K562 (cell line): ENCODE measurements around the gene TTN. TPM values are rescaled to one million over a fixed set of nuclear protein-coding genes. Genes with fewer than 3 reads are reported as not detected.

Experiments
- CBX2 ChIP-seq: fragments of 200-600 bp; sonication (generic); IDR thresholded peaks from one replicate; pipeline ENCODE4 v1.6.1; 2012; ENCODE audit warnings: mild to moderate bottlenecking, low read length, inconsistent platforms; ENCODE audit not compliant: insufficient read depth, poor library complexity, severe bottlenecking
- ETS2 ChIP-seq: IDR thresholded peaks from 2 replicates; pipeline ENCODE4 v1.6.1; 2016; ENCODE audit warnings: borderline replicate concordance, missing genetic modification characterization, mild to moderate bottlenecking, moderate library complexity, missing compliant biosample characterization; ENCODE audit not compliant: poor library complexity, severe bottlenecking
- GABPB2 ChIP-seq: fragments of 250-450 bp; sonication (Bioruptor Pico); conservative IDR thresholded peaks from 2 replicates; pipeline ENCODE4 v1.5.1; 2021; ENCODE audit warnings: mild to moderate bottlenecking
- KDM1A ChIP-seq, 2 experiments: fragments of 450-650 bp; IDR thresholded peaks; 2 replicates each; pipeline ENCODE4 v1.6.1; 2016; ENCODE audit warnings: mild to moderate bottlenecking in 2 of 2
- LARP7 ChIP-seq: fragments of 450-650 bp; IDR thresholded peaks from 2 replicates; pipeline ENCODE4 v1.6.1; 2016
- MEF2A ChIP-seq: IDR thresholded peaks from 2 replicates; pipeline ENCODE4 v1.6.1; 2011; ENCODE audit warnings: low read depth, mild to moderate bottlenecking, low read length, moderate library complexity; ENCODE audit not compliant: control insufficient read depth
- MEF2D ChIP-seq: conservative IDR thresholded peaks from 2 replicates; pipeline ENCODE4 v1.6.1; 2016; ENCODE audit warnings: low read depth, missing genetic modification characterization, missing compliant biosample characterization
- NR2F6 ChIP-seq: fragments of 450-650 bp; formaldehyde crosslinking; IDR thresholded peaks from 2 replicates; pipeline ENCODE4 v1.4.0; 2020; ENCODE audit warnings: mild to moderate bottlenecking
- PHTF2 ChIP-seq: fragments of 250-450 bp; sonication (Bioruptor Pico); IDR thresholded peaks from 2 replicates; pipeline ENCODE4 v1.5.0; 2021; ENCODE audit warnings: mild to moderate bottlenecking
- RBM25 ChIP-seq: fragments of 200-400 bp; formaldehyde crosslinking; IDR thresholded peaks from 2 replicates; pipeline ENCODE4 v1.6.1; 2018; ENCODE audit warnings: low read length, low read depth, moderate library complexity; ENCODE audit not compliant: severe bottlenecking
- RCOR1 ChIP-seq, 2 experiments: IDR thresholded peaks; 2 replicates each; pipeline ENCODE4 v1.6.1; 2012; ENCODE audit warnings: low read depth in 2 of 2, low read length in 2 of 2, borderline replicate concordance in 1 of 2, improper control_type of control experiment in 1 of 2
- SRSF1 ChIP-seq: fragments of 200-400 bp; formaldehyde crosslinking; IDR thresholded peaks from 2 replicates; pipeline ENCODE4 v1.6.1; 2017; ENCODE audit warnings: mild to moderate bottlenecking, low read depth, low read length, moderate library complexity
- TAL1 ChIP-seq: fragments of 450-650 bp; IDR thresholded peaks from 2 replicates; pipeline ENCODE4 v1.6.1; 2016; ENCODE audit warnings: mild to moderate bottlenecking
- TFAM ChIP-seq: fragments of 250-450 bp; sonication (Bioruptor Pico); conservative IDR thresholded peaks from 2 replicates; pipeline ENCODE4 v1.5.0; 2021; ENCODE audit warnings: mild to moderate bottlenecking, moderate library complexity
- ZNF212 ChIP-seq: fragments of 450-650 bp; formaldehyde crosslinking; IDR thresholded peaks from 2 replicates; pipeline ENCODE4 v1.4.0; 2020; ENCODE audit warnings: mild to moderate bottlenecking
- ZNF551 ChIP-seq: fragments of 250-450 bp; sonication (Bioruptor Pico); IDR thresholded peaks from 2 replicates; pipeline ENCODE4 v1.5.0; 2021; ENCODE audit warnings: mild to moderate bottlenecking, moderate library complexity
- ZNF583 ChIP-seq: fragments of 250-450 bp; sonication (Bioruptor Pico); IDR thresholded peaks from 2 replicates; pipeline ENCODE4 v1.4.0; 2020
- ZSCAN32 ChIP-seq: fragments of 450-650 bp; formaldehyde crosslinking; IDR thresholded peaks from 2 replicates; pipeline ENCODE4 v1.4.0; 2020; ENCODE audit warnings: mild to moderate bottlenecking, moderate library complexity
- polyA plus RNA-seq, 8 experiments: library from polyadenylated mRNA; depleted of rRNA in 4 of 8; stranded (reverse) in 5 of 8; unstranded in 3 of 8; fragments of >200 nt; fragmentation: Nextera tagmentation in 2 of 8; fragmentation: Illumina TruSeq in 1 of 8; extraction: Ambion mirVana in 2 of 8; extraction: Trizol in 1 of 8; gene quantifications; 2 replicates each; pipeline versions ENCODE4 v1.2.1 to v1.2.3, GENCODE V29; 2011 to 2014; ENCODE audit warnings: inconsistent platforms in 1 of 8, missing spikeins in 1 of 8
- total RNA-seq, 7 experiments: library from RNA; depleted of rRNA in 6 of 7; stranded (reverse); fragments of >200 nt in 6 of 7; fragmentation: Illumina TruSeq in 2 of 7; extraction: Trizol in 2 of 7; gene quantifications; 2 replicates each; pipeline versions ENCODE4 v1.2.1 to v1.2.3, GENCODE V29; 2011 to 2021; ENCODE audit warnings: low replicate concordance in 1 of 7
- TF ChIP-seq, protein P1 (sequence below), 2 experiments: fragments of 450-650 bp in 1 of 2; sonication (generic) in 1 of 2; formaldehyde crosslinking in 1 of 2; IDR thresholded peaks in 1 of 2; conservative IDR thresholded peaks in 1 of 2; 2 replicates each; pipeline versions ENCODE4 v1.6.1 to v1.8.1; 2016 to 2023; ENCODE audit warnings: mild to moderate bottlenecking in 2 of 2, moderate library complexity in 2 of 2, inconsistent platforms in 1 of 2, missing genetic modification reagents in 1 of 2
- TF ChIP-seq, protein P2 (sequence below): sonication (generic); formaldehyde crosslinking; IDR thresholded peaks from 2 replicates; pipeline ENCODE4 v1.8.0; 2022; ENCODE audit warnings: missing genetic modification reagents, mild to moderate bottlenecking, moderate library complexity, borderline replicate concordance
- TF ChIP-seq, protein P3 (sequence below): fragments of 450-650 bp; IDR thresholded peaks from 2 replicates; pipeline ENCODE4 v1.6.1; 2016; ENCODE audit warnings: low read depth, mild to moderate bottlenecking, moderate library complexity

Gene TTN
- total and polyA plus RNA-seq, 9 of the 15 experiments (the other 6 are each of a cell fraction or from before 2014, with no cell fraction given), result under 0.01 to 0.20 (median 0.04) TPM; not detected in 1

DNA sequence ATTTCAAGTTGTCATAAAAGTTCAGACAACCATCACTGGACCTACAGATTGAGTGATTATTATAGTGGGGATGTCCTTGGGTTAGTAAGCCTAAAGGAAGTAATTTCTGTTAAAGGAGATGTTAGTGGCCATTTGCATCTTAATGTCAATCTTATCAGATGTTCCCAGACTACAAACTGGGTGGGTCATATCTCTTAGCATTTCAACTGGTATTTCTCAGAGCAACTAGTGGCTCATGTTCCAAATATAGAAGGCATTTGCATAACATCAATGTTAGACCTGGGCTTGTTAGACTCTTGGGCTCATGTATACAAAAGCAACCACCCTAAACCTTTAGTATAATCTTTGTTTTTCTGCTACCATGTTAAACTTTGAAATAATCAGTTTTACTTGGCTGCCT lies 309.1 kb downstream of the TTN start (continued):
- TF ChIP-seq, protein P1, sequence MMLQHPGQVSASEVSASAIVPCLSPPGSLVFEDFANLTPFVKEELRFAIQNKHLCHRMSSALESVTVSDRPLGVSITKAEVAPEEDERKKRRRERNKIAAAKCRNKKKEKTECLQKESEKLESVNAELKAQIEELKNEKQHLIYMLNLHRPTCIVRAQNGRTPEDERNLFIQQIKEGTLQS (IDR thresholded peaks at IDR 0.05), result peak; percentile 67
- TF ChIP-seq, protein P1 (CRISPR knock-in tag; conservative IDR thresholded peaks at IDR 0.05), result no peak
- no peak for TF ChIP-seq ETS2
- TF ChIP-seq, protein P2, sequence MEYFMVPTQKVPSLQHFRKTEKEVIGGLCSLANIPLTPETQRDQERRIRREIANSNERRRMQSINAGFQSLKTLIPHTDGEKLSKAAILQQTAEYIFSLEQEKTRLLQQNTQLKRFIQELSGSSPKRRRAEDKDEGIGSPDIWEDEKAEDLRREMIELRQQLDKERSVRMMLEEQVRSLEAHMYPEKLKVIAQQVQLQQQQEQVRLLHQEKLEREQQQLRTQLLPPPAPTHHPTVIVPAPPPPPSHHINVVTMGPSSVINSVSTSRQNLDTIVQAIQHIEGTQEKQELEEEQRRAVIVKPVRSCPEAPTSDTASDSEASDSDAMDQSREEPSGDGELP (CRISPR knock-in tag), result no peak
- no peak for TF ChIP-seq RBM25
- TF ChIP-seq TFAM (CRISPR knock-in tag), result no peak
- TF ChIP-seq NR2F6 (CRISPR knock-in tag), result no peak
- TF ChIP-seq MEF2A, result peak; percentile 99
- no peak for TF ChIP-seq LARP7
- no peak for TF ChIP-seq ZSCAN32
- TF ChIP-seq CBX2, result no peak
- TF ChIP-seq KDM1A (IDR thresholded peaks at IDR 0.05), result no peak
- no peak for TF ChIP-seq ZNF551 (CRISPR knock-in tag)
- TF ChIP-seq, protein P3, sequence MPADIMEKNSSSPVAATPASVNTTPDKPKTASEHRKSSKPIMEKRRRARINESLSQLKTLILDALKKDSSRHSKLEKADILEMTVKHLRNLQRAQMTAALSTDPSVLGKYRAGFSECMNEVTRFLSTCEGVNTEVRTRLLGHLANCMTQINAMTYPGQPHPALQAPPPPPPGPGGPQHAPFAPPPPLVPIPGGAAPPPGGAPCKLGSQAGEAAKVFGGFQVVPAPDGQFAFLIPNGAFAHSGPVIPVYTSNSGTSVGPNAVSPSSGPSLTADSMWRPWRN, result no peak
- TF ChIP-seq ZNF212 (CRISPR knock-in tag), result no peak
- no peak for TF ChIP-seq SRSF1
- no peak for TF ChIP-seq PHTF2 (CRISPR knock-in tag)
- TF ChIP-seq TAL1, result peak; percentile 60
- 0 out of 4 replicates have a peak, but pooled peaks of 1 of the 2 experiments have one; percentile 53 for TF ChIP-seq RCOR1 (IDR thresholded peaks at IDR 0.05; ENCODE audit: borderline replicate concordance in 1 of 2, low read depth in 2 of 2, low read length in 2 of 2)
- TF ChIP-seq GABPB2 (CRISPR knock-in tag), result no peak
- TF ChIP-seq ZNF583 (CRISPR knock-in tag), result no peak
- peak; percentile 90 for TF ChIP-seq MEF2D (tag)
